ENCODE measurements around the gene PDGFRB. TPM values are rescaled to one million over a fixed set of nuclear protein-coding genes. Genes with fewer than 3 reads are reported as not detected.

The PDGFRB gene
- total RNA-seq, 4 donors from 2014 or later, result 171 to 354 (median 217) TPM

DNA sequence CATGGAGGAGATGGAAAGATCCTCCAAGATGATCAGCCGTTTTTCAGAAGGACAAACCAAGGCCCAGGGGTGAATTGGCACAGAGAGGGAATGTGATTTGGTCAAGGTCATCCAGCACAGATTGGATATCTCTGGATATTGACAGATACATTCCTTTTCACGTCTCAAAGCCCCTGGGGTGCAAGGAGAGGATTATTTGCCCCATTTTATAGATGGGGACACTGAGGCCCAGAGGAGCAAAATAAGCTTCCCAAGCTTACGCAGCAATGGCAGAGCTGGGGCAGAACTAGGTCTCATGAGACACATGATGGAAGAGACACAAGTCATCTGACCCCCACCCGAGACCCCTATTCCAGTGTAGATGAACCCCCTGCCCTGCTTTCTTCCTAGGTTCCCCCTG is 895 bp upstream of the PDGFRB start:
- Histone ChIP-seq H3K4me3 (peak overlapping the region in 1 of 4 donors; percentile 70), H3K27me3 (no peaks in the 10 kb centered on the region), H3K4me1 (peaks cover 0 to 82% (median 36%) of the 10 kb centered on the region in 4 donors), H3K27ac (peak overlapping the region; percentile 88 to 99 (median 95)), H3K36me3 (peaks cover 0 to 9% (median 0%) of the 10 kb centered on the region in 3 donors), H3K9me3 (no peaks in the 10 kb centered on the region)
- no peak for DNase-seq (ENCODE audit: low spot score in 2 of 2)
- WGBS, 2 donors, result 70 to 79% methylated on average over 4 of the region's 4 CpGs
- no peak for TF ChIP-seq POLR2A (IDR thresholded peaks at IDR 0.05)
- TF ChIP-seq, protein P1, sequence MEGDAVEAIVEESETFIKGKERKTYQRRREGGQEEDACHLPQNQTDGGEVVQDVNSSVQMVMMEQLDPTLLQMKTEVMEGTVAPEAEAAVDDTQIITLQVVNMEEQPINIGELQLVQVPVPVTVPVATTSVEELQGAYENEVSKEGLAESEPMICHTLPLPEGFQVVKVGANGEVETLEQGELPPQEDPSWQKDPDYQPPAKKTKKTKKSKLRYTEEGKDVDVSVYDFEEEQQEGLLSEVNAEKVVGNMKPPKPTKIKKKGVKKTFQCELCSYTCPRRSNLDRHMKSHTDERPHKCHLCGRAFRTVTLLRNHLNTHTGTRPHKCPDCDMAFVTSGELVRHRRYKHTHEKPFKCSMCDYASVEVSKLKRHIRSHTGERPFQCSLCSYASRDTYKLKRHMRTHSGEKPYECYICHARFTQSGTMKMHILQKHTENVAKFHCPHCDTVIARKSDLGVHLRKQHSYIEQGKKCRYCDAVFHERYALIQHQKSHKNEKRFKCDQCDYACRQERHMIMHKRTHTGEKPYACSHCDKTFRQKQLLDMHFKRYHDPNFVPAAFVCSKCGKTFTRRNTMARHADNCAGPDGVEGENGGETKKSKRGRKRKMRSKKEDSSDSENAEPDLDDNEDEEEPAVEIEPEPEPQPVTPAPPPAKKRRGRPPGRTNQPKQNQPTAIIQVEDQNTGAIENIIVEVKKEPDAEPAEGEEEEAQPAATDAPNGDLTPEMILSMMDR (IDR thresholded peaks at IDR 0.05), result no peak
- no peak for TF ChIP-seq EP300 (IDR thresholded peaks at IDR 0.05)

GRCh38 chr5:150156027-150156368 is 353 bp upstream of the PDGFRB start:
- Histone ChIP-seq H3K27me3 (no peaks in the 10 kb centered on the region), H3K4me1 (peaks cover 0 to 82% (median 39%) of the 10 kb centered on the region in 4 donors), H3K27ac (peak overlapping the region; percentile 88 to 99 (median 95)), H3K36me3 (peaks cover 0 to 9% (median 0%) of the 10 kb centered on the region in 3 donors), H3K9me3 (no peaks in the 10 kb centered on the region), H3K4me3 (peak overlapping the region; percentile 53 to 70 (median 56))
- WGBS, 2 donors, result 0 to 1% methylated on average over 9 of the region's 9 CpGs
- TF ChIP-seq EP300 (IDR thresholded peaks at IDR 0.05) (peak in 1 of 2 donors; percentile 39), POLR2A (IDR thresholded peaks at IDR 0.05) (no peak)
- no peak for DNase-seq (ENCODE audit: low spot score in 2 of 2)

DNA sequence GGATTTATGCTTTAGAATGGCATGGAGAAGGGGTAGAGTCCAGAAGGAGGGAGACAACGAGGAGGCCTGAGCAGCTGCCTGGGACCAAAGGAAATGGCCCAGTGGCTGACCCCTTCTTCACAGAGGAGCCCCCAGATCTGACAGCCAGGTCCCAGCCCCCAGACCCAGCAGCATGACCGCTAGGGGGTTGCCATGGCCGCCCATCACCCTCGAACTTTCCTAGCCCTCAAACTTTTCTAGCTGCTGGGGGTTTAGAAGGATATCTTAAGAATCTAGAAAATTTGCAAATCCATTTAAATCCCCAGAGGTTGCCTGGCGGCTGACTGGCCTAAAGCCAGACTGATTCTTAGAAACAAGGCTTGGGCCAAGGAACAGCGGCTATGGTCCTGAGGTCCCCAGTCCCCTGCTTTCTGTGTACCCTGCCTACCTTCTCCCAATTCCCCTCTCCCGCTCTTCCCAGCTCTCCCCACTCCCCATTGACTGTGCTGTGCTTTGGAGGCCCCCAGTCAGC is 972 bp downstream of the PDGFRB start:
- no peak for TF ChIP-seq EP300 (IDR thresholded peaks at IDR 0.05)
- TF ChIP-seq, protein P1 (IDR thresholded peaks at IDR 0.05), result peak in 1 of 5 experiments; percentile 18
- WGBS, 2 donors, result 26 to 31% methylated on average over 7 of the region's 7 CpGs
- H3K4me1 ChIP-seq, result peaks cover 0 to 82% (median 50%) of the 10 kb centered on the region in 4 donors
- H3K4me3 ChIP-seq, result peak overlapping the region; percentile 53 to 70 (median 56)
- no peaks in the 10 kb centered on the region for H3K9me3 ChIP-seq
- peaks cover 0 to 9% (median 0%) of the 10 kb centered on the region in 3 donors for H3K36me3 ChIP-seq
- no peaks in the 10 kb centered on the region for H3K27me3 ChIP-seq
- peak overlapping the region; percentile 88 to 99 (median 95) for H3K27ac ChIP-seq
- DNase-seq (ENCODE audit: low spot score in 2 of 2), result no peak

DNA sequence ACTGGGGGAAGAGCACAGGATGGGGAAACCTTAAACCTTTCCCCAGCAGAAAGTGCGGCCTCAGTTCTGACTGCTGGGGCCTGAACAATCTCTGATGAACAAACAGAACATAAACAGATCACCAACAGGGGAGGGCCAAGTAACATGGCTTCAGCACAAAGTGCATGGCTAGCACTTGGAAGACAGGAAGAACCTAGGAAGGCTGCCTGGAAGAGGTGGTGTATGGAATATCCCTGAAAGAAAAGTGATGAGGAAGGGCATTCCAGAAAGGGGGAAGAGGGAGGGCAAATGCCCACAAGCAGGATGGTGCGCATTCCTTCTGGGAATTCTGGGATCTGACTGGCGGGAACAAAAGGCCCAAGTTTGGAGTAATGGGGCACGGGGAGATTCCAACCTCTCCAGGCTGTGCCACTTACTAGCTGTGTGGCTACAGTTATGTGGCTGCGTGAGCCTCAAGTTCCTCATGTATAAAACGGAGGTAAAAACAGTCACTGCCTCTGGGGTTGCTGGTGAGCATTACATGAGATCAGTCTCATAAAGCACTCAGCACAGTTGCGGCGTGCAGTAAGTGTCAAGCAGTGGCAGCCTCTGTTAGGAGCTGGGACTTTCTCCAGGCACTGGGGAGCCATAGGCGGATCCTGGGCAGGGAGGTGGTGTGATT is 1.6 kb downstream of the PDGFRB start:
- Histone ChIP-seq H3K9me3 (no peaks in the 10 kb centered on the region), H3K36me3 (peaks cover 0 to 9% (median 0%) of the 10 kb centered on the region in 3 donors), H3K4me3 (peak overlapping the region; percentile 53 to 70 (median 56)), H3K27me3 (no peaks in the 10 kb centered on the region), H3K27ac (peak overlapping the region; percentile 88 to 99 (median 95)), H3K4me1 (peaks cover 0 to 82% (median 53%) of the 10 kb centered on the region in 4 donors)
- DNase-seq (ENCODE audit: low spot score in 2 of 2), result no peak
- TF ChIP-seq POLR2A (IDR thresholded peaks at IDR 0.05) (peak; percentile 17 to 26), EP300 (IDR thresholded peaks at IDR 0.05) (peak in 1 of 2 donors; percentile 78)
- TF ChIP-seq, protein P1 (IDR thresholded peaks at IDR 0.05), result peak in 1 of 5 experiments; percentile 28
- WGBS, 2 donors, result 24% methylated on average over 9 of the region's 9 CpGs

- H3K4me1 ChIP-seq, result peaks cover 0 to 82% (median 52%) of the 10 kb centered on the region in 4 donors
- TF ChIP-seq, protein P1 (IDR thresholded peaks at IDR 0.05), result no peak
- TF ChIP-seq POLR2A (IDR thresholded peaks at IDR 0.05), result no peak
- no peak for TF ChIP-seq EP300 (IDR thresholded peaks at IDR 0.05)
- H3K9me3 ChIP-seq, result no peaks in the 10 kb centered on the region
- WGBS, 2 donors, result 11 to 30% methylated on average over 2 of the region's 2 CpGs
- peaks cover 0 to 9% (median 0%) of the 10 kb centered on the region in 3 donors for H3K36me3 ChIP-seq
- no peaks in the 10 kb centered on the region for H3K27me3 ChIP-seq
- H3K4me3 ChIP-seq, result peak overlapping the region; percentile 53 to 70 (median 56)
- H3K27ac ChIP-seq, result peak overlapping the region; percentile 88 to 99 (median 95)
- no peak for DNase-seq (ENCODE audit: low spot score in 2 of 2)
Measured at GRCh38 chr5:150153483-150153882, 2.2 kb downstream of the PDGFRB start.
